ENCODE measurements around the gene TREX2.

Gene TREX2

DNA sequence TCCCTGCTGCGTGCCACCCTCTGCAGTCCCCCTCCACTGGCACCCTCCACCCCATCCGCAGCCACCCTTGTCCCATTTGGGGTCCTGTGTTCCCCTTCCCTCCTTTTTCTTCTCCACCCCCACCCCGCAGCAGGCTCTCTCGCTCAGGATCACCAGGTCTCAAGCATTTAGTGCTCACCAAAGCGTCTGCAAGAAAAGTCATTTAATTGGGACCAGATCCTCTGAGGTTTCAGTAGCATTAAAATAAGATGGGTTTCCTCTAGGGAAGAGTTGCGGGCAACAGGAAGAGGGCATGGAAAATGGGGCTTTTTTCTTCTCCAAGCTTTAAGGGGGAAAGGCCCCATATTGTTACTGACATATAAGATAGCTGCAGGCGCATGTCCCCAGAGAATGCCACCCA lies 29.4 kb upstream of the TREX2 start:
- no peak for DNase-seq

DNA sequence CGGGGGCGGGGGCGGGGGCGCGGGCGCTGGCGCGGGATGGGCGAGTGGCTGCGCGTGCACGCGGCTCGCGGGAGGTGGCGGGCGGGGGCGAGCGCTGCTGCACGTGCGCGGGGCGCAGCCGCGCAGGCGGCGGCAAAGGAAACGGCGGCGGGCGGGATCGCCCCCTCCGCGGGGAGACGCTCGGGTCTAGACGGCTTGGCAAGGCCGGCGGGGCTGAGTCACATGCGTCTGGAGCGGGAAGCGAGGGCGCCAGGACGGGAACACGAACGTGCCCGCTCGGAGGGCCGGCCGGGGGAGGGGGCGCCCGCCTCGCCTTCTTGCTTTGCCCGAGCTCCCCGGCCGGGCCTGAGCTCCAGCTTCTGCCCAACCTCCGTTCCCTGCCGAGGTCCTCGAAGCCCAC lies 28.9 kb upstream of the TREX2 start:
- no peak for DNase-seq

- DNase-seq, result no peak
Observed at GRCh38 chrX:153474266-153474665, 28.4 kb upstream of the TREX2 start.

GRCh38 chrX:153473126-153473525 lies 27.3 kb upstream of the TREX2 start:
- DNase-seq, result no peak

DNA sequence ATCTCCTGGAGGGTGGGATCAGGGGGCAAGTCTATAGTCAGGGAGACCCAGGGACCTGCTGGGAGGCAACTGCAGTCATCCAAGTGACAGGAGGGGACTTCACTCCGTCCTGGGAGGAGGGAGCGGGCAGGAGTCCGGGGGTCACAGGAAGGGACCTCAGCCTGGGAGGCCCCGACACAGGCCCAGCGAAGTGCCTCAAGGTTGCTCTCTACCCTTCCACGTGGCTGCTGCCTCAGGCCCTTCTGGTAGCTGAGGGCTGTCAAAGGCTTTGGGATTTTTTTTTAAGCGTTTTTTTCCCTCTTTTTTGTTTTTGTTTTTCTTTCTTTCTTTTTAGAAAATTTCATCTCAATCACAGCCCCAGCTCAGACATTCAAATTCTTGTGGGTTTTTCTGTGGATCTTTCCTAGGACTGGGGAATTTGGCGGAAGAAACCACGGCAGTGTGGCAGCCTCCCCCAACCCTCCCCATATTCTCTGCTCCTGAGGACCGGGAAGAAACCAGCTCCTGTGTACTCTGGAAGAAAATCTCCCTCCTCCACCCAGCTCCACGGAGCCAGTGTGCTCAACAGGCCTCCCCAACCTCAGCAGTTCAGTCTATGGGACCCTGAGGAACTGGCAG lies 25.9 kb upstream of the TREX2 start:
- DNase-seq, result no peak

DNA sequence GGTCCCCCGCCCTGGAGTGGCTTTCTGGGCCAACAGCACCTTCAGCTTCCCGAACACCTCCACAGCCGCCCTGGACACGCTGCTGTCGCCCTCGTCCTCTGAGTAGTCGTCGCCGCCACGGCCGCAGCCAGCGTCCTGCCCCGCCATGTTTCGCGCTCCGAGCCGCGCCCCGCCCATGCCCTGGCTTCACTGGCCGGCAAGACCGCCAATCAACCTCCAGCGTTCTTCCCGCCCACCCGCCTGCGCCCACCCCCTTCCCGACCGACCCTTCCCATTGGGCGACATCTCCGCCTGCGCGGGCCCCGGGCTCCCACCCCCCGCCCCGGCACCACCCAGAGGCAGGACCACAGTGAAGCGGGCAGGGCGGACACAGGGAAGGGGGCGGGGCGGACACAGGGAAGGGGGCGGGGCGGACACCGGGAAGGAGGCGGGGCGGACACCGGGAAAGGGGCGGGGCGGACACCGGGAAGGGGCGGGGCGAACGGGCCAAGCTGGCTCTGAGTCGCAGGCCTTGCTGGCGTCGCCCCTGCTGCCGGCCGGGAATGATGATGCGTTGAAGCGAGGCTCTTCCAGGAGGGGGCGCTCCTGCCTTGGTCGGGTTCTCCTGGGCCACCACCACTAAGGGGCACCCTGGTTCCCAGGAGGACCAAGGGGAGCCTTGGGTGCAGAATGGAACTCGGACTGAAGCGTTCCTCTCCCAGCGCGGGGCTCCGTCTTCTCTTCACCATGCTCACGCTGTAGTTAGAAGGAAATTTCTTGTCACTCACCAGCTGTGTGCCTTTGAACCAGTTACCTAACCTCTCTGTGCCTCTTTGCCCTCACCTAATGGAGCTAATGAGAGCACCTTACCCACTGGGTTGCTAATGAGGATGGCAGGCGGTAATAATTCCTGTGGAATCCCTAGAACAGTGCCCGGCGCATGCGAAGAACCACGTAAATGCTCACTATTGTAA lies 24.8 kb upstream of the TREX2 start, which contains the start of gene HAUS7:
HAUS7 (minus strand) TSS at position 166 of the 953 bp plus-strand sequence; CDS start at position 147, 19 bp downstream.
- DNase-seq, result peak; percentile 76

GRCh38 chrX:153469811-153470410 lies 24.1 kb upstream of the TREX2 start:
- no peak for DNase-seq

DNA sequence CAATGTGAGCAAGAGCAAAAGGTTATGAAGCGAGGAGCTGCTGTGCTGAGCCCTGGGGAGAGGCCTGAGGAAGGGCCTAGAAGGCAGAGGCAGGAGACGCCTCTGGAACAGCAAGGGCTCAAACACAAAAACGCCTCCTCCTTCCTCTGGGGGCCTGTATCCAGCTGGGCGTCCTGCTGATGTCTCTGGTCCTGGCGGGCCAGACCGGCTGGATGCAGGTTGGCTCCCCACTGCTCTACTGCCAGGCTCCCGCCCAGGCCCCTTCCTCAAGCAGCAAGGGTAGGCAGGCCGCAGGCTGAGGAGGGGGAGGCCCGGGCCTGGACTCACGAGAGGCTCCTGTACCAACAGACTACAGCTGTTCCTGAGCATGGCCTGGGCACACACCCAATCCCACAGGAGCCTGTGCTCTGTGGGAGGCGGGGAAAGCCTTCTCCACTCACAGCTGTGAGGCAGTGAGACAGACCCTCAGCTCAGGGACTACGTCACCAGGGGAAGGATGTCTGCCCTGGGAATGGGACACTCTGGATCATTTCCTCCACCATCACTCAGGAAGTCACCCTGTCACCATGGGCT lies 22.2 kb upstream of the TREX2 start:
- DNase-seq, result peak; percentile 40

DNA sequence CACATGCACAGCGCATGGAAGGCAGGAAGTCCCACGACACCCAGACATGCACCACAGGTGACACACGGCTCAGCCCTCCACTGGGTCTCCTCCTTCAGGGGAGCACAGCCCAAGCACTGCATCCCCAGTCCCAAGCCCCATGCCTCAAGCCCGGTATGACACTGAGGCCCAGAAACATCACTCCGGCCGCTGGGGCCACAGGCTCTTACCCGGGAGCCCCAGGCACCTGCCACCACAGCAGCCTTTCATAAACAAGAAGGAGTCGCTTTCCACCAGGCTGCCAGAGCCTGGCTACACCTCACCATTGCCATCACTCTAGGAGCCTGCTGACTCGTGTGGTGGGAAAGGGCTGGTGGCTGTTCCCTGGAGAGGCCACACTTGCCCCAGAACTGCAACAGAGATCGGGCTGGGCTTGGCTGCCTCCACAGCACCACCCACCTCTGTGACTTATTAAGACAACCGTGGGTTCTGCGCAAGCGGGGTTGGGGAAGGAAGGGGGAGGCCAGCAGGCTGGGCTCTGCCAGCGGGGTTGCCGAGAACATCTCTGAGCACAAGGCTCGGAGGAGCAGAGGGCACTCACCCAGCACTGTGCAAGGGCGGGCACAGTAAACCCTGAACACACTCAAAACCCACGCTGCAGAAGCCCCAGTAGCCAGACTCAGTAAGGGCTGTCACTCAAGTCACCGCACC lies 20.0 kb upstream of the TREX2 start:
- DNase-seq, result no peak

DNA sequence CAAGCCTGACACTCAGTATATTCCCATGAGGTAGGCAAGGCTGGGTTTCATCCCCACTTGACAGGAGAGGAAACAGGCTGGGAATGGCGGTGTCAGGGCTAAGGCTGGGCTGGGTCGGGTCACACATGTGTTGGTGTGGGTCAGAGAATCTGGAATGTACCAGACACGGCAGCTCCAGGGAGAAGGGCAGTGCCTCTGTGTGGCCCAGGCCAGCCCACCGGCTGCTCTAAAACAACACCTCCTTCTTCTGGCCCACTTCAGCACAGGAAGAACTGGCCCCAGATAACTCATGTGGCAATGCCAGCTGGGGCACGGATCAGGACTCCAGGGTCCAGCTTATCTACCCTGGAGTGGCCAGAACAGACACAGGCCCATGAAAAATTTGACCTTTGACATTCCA lies 18.3 kb upstream of the TREX2 start:
- no peak for DNase-seq

DNA sequence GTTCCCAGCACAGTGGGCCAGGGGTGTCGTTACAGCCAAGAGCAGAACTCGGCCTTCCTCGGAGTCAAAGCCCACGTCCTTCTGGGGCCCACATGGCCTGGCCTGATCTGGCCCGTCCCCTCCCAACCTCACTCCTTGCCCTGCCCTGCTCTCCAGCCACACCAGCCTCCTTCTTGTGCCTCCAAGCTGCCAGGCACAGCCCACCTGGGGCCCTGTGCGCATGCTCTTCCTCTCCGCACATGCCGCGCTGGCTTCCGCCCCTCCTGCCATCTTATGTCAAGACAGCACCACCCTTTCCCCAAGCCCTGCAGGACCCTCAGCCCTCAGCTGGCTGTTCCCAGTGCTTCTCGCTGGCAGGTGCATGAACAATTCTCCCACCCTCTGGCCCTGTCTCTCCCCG lies 17.7 kb upstream of the TREX2 start:
- DNase-seq, result no peak

GRCh38 chrX:153463031-153463430 lies 17.2 kb upstream of the TREX2 start:
- peak; percentile 61 for DNase-seq

GRCh38 chrX:153462291-153462690 lies 16.4 kb upstream of the TREX2 start:
- no peak for DNase-seq

DNA sequence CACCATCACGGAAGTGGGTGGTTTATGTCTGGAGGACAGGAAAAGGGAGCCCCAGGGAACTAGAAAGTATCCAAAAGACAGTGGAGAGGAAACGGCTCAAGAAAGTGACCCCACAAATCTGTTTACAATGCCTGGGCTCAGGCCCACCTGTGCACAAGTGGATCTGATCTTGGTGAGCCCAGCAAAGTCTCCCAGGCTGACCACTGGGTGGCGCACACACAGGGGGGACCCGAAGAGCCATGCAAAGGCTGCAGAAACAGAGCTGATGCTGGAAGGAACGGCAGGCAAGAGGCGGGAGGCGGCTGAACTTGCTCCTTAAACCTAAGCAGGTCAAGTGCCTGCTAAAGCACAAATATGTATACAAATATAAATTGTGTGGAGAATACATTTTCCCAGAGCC lies 15.0 kb upstream of the TREX2 start:
- DNase-seq, result no peak

GRCh38 chrX:153459986-153460385 lies 14.1 kb upstream of the TREX2 start:
- no peak for DNase-seq

- no peak for DNase-seq
Observed at GRCh38 chrX:153458476-153458875, 12.6 kb upstream of the TREX2 start.

DNA sequence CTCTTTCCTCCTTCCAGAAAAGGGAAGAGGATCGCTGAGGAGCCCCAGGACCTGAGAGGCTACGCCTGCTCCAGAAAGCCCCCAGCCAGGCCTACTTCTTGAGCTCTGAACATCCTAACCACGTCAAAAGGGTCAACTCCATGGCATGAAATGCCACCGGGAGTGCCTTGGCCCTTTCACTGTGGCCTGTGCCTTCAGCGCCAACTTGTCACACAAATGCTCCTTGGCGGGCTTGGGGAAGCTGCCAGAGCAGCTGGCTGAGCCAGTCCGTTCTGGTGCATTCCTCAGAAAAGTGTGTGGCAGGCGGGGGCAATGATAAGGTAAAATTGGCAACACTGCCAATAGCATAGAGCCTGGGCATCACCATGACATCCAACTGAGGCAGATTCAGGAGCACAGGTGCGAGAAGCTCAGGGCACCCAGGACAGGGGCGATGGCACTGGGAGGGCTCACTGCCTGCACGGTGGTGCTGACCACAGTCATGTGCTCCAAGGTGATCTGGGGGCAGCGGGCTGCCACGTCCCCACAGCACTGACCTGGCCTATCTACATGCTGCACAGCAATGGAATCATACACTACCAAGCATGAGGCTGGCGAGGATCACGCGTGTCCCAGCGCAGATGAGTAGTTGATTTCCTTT lies 12.1 kb upstream of the TREX2 start:
- no peak for DNase-seq

DNA sequence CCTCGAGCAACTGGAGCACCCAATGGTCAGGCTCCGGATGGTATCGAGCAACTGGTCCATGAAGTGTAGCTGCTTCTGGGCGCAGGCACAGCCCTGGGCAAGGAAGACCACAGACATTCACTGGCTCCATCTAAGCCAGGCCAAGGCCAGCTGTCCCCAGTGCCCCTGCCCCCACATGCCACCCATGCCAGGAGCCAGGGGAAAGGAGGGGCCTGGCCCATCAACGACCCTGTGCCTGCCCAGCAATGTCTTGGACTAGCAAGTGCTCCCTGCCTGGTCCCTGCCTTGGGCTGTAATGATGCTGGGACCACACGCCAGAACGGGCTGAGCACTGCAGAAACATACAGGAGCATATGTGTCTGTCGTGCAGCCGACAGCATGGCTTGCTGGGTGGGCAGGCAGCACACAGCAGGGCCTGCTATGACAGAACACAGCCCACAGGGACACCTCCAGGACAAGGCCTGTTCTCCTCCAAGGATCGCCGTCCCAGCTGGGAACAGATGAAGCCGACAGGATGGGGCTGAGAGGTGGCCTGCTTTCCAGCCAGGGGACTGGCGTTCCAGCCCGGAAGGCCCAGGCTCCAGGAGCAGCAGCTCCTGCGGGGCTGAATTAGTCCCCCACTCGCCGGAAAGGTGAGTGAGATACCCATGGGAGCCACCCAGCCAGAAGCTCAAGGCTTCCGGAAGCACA lies 11.4 kb upstream of the TREX2 start:
- DNase-seq, result no peak

GRCh38 chrX:153456704-153457103 lies 10.8 kb upstream of the TREX2 start:
- DNase-seq, result no peak

DNA sequence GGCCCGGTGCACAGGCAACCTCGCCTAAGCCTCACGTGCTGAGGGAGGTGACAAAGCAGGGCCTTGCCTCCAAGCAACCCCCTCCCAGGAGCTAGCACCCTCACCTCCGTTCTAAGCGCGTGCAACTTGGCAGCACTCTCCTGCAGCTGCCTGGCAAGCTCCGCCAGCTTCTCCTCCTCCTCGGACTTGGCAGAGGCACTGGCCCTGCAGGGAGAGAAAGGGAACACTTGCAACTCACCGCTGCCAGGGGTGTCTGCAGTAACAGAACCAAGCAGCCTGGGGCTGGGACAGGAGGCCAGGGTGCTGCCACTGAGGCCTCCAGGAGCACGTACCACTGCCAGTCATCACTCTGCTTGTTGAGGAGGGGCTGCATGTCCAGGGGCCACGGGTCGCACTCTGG lies 10.3 kb upstream of the TREX2 start:
- DNase-seq, result peak; percentile 24

- no peak for DNase-seq
Observed at GRCh38 chrX:153455571-153455970, 9.7 kb upstream of the TREX2 start.
